Heart right ventricle (tissue), 16 donors: Measurements from ENCODE around the gene GPC3. TPM values are rescaled to one million over a fixed set of nuclear protein-coding genes. Genes with fewer than 3 reads are reported as not detected.
A peak's percentile ranks its signal among the peaks of the same experiment; 100 is the strongest.

Source experiments
- ATAC-seq, 8 donors: fragments of 200-7000 bp; cut with Tn5 transposase; one replicate each; pipeline ENCODE4 v1.9.1; 2020; ENCODE audit warnings: mild to moderate bottlenecking in 8 of 8, moderate library complexity in 8 of 8, moderate number of reproducible peaks in 1 of 8
- DNase-seq, 2 donors: peaks; one replicate each; pipeline ENCODE4 v3.0.0-alpha.2; 2020
- H3K27ac ChIP-seq, 10 donors: fragments of 200-600 bp; sonication (generic) in 2 of 10; one replicate each; pipeline versions ENCODE4 v1.5.0 to v1.8.0; 2020 to 2022; ENCODE audit warnings: mild to moderate bottlenecking in 3 of 10
- H3K27me3 ChIP-seq, 7 donors: fragments of 200-600 bp; one replicate each; pipeline ENCODE4 v1.8.0; 2021 to 2022; ENCODE audit warnings: mild to moderate bottlenecking in 2 of 7
- H3K36me3 ChIP-seq, 9 donors: fragments of 200-600 bp; sonication (generic) in 1 of 9; one replicate each; pipeline versions ENCODE4 v1.5.0 to v1.8.0; 2020 to 2022; ENCODE audit warnings: mild to moderate bottlenecking in 2 of 9
- H3K4me1 ChIP-seq, 9 donors: fragments of 200-600 bp; sonication (generic) in 1 of 9; one replicate each; pipeline versions ENCODE4 v1.5.0 to v1.8.0; 2020 to 2022; ENCODE audit warnings: mild to moderate bottlenecking in 4 of 9
- H3K4me3 ChIP-seq, 10 donors: fragments of 200-600 bp; sonication (generic) in 2 of 10; one replicate each; pipeline versions ENCODE4 v1.5.0 to v1.8.0; 2020 to 2022; ENCODE audit warnings: mild to moderate bottlenecking in 7 of 10, moderate library complexity in 2 of 10
- H3K9me3 ChIP-seq, 11 donors: fragments of 200-600 bp in 10 of 11; sonication (generic) in 2 of 11; one replicate each; pipeline versions ENCODE4 v1.5.0 to v1.8.0; 2013 to 2022; ENCODE audit warnings: mild to moderate bottlenecking in 2 of 11, control low read depth in 1 of 11, moderate library complexity in 1 of 11
- WGBS, 2 donors: extraction: QIAGEN DNeasy Blood & Tissue Kit; methylation state at CpG; one replicate each; pipeline ENCODE4 v1.1.7; 2013; ENCODE audit warnings: inconsistent platforms in 1 of 2; 5-methylcytosine and 5-hydroxymethylcytosine counted together
- intact Hi-C, 10 donors: fragments of 100-400 bp; cut with DNase I; formaldehyde crosslinking; loops; one replicate each; pipeline versions ENCODE4 v1.11.1 to v1.14.2; 2022
- polyA plus RNA-seq, 2 donors: library from polyadenylated mRNA; stranded (reverse); fragments of 200-250 nt; gene quantifications; one replicate each; pipeline ENCODE4 v1.2.3, GENCODE V29; 2013
- total RNA-seq, 10 donors: library from RNA; stranded (reverse); fragmentation: NEBNext Ultra II Directional in 3 of 10; extraction: Animal tissue kit (Norgen Biotek cat#: 25700) in 3 of 10; gene quantifications; one replicate each; pipeline versions ENCODE4 v1.2.1 to v1.2.4, GENCODE V29; 2021 to 2023
- TF ChIP-seq, protein P1 (sequence below), 9 donors: fragments of 200-600 bp; sonication (generic) in 2 of 9; IDR thresholded peaks; one replicate each; pipeline versions ENCODE4 v1.5.0 to v1.8.0; 2021 to 2022; ENCODE audit warnings: antibody characterized with exemption in 9 of 9, mild to moderate bottlenecking in 5 of 9, moderate library complexity in 1 of 9
- donor health status: Arrhythmogenic right ventricular cardiomyopathy.
- donor health status: ischemic (EF 13 %, LVEDD 7.1; RV severe dilation, severe dysfunction).
- donor health status: healthy with polysubstance abuse.
- donor health status: DM: no; HTN: yes; CAD: no.
- donor health status: DM: no; HTN: no; CAD: no.
- donor health status: ischemic (EF 25% LVEDD 6.9; RV normal size, moderate dysfunction).
- donor health status: ischemic (EF 25% LVEDD 5.7; RV mildly dilated, moderate dysfunction).
- donor health status: healthy.
- donor health status: DM: yes; HTN: yes; CAD: no.
- donor health status: Ischemic cardiomyopathy.
- donor health status: ischemic (EF 35%, LVEDD 5.7; RV mildly dilated, moderate dysfunction).
- donor health status: nonischemic (EF 11% LVEDD 7.7; RV severe dilation, severe dysfunction).
- donor health status: DM: yes; HTN: yes; CAD: no.
- donor health status: PGD.
- donor health status: ischemic (EF 29% LVEDD 5.4; RV normal size, mild dysfunction).
- donor health status: nonischemic (EF 23%, LVEDD 6.1; RV moderate dilation, normal function).

The GPC3 gene
- total and polyA plus RNA-seq, 12 donors = 0.66 to 5.6 (median 3.4) TPM

DNA sequence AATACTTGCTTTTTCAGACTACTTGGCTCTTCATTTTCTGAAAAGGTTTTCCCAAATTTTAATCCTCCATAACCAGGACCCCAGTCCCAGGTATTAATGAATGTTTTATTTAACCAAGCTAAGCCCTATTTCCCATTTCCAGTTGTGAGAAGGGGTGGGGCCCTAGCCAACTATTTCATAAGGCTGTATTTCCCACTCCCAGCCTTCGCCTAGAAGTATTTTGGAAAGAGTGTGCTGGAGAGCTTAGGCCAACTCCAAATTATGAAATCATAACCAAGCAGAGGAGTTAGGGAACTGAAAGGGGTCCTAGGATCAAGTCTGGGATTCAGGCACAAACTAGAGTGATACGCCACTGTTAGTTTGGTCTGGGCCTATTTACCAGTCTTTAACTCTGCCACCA lies 421.7 kb downstream of the GPC3 start:
- no peak for DNase-seq
- H3K27me3 ChIP-seq = peaks cover 0 to 13% (median 0%) of the 10 kb centered on the region in 7 donors
- 80% methylated on average over 2 of the region's 2 CpGs for WGBS, 2 donors
- H3K4me3 ChIP-seq = no peak overlapping the region
- intact Hi-C loops = no loop called here
- TF ChIP-seq, protein P1, sequence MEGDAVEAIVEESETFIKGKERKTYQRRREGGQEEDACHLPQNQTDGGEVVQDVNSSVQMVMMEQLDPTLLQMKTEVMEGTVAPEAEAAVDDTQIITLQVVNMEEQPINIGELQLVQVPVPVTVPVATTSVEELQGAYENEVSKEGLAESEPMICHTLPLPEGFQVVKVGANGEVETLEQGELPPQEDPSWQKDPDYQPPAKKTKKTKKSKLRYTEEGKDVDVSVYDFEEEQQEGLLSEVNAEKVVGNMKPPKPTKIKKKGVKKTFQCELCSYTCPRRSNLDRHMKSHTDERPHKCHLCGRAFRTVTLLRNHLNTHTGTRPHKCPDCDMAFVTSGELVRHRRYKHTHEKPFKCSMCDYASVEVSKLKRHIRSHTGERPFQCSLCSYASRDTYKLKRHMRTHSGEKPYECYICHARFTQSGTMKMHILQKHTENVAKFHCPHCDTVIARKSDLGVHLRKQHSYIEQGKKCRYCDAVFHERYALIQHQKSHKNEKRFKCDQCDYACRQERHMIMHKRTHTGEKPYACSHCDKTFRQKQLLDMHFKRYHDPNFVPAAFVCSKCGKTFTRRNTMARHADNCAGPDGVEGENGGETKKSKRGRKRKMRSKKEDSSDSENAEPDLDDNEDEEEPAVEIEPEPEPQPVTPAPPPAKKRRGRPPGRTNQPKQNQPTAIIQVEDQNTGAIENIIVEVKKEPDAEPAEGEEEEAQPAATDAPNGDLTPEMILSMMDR (IDR thresholded peaks at IDR 0.05) = no peak
- no peaks in the 10 kb centered on the region for H3K4me1 ChIP-seq
- ATAC-seq = peak in 4 of 8 donors; percentile 23 to 63 (median 38)
- no peaks in the 10 kb centered on the region for H3K9me3 ChIP-seq
- no peaks in the 10 kb centered on the region for H3K36me3 ChIP-seq
- H3K27ac ChIP-seq = no peak overlapping the region

DNA sequence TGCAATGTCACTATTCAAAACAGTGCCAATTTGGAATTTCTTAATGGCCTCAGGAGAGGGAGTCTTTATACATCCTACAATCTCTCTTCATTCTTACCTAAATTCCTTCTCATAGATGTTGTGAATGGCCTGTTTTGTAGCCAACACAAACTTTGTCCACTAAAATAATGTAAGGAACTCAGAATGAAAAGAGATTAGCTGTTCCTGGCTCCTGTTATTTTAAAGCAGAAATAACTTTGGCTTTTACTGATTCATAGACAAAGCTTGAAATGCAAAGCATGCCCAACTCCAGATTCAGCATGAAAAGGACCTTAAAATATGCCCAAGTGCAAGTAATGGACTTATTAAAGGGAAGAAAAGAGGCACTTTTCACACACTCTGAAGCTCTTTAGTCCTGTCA lies 424.1 kb downstream of the GPC3 start:
- ATAC-seq (no peak), DNase-seq (no peak)
- TF ChIP-seq, protein P1 (IDR thresholded peaks at IDR 0.05) = no peak
- Histone ChIP-seq H3K9me3 (no peaks in the 10 kb centered on the region), H3K27ac (no peak overlapping the region), H3K4me1 (peaks cover 0 to 10% (median 0%) of the 10 kb centered on the region in 9 donors), H3K4me3 (no peak overlapping the region), H3K27me3 (peaks cover 0 to 13% (median 0%) of the 10 kb centered on the region in 7 donors), H3K36me3 (no peaks in the 10 kb centered on the region)
- intact Hi-C loops = no loop called here

DNA sequence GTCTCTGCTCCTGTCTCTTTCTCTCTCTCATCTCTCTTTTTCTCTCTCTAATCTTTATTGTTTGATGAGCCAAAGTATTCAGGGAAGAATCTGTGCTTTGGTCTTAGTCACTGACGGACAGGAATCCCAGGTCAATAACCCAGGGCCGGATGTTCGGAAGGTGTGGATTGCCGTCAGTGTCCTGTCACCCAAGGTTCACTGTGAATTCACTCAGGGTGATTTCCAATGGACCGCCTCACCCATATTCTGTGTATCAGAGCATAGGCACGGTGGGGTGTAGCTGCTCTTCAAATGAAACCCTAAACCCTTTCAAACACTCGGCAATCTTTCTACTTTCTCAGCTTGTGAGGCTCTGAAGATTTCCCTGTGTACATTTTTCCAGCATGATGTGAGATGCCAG lies 425.5 kb downstream of the GPC3 start:
- H3K27me3 ChIP-seq = peaks cover 0 to 17% (median 0%) of the 10 kb centered on the region in 7 donors
- no peak for DNase-seq
- H3K4me3 ChIP-seq = no peak overlapping the region
- H3K4me1 ChIP-seq = peaks cover 0 to 10% (median 0%) of the 10 kb centered on the region in 9 donors
- H3K36me3 ChIP-seq = no peaks in the 10 kb centered on the region
- ATAC-seq = no peak
- no peak overlapping the region for H3K27ac ChIP-seq
- intact Hi-C loops = no loop called here
- H3K9me3 ChIP-seq = peaks cover 0 to 5% (median 0%) of the 10 kb centered on the region in 11 donors
- WGBS, 2 donors = 91 to 92% methylated on average over 7 of the region's 7 CpGs
- TF ChIP-seq, protein P1 (IDR thresholded peaks at IDR 0.05) = no peak

DNA sequence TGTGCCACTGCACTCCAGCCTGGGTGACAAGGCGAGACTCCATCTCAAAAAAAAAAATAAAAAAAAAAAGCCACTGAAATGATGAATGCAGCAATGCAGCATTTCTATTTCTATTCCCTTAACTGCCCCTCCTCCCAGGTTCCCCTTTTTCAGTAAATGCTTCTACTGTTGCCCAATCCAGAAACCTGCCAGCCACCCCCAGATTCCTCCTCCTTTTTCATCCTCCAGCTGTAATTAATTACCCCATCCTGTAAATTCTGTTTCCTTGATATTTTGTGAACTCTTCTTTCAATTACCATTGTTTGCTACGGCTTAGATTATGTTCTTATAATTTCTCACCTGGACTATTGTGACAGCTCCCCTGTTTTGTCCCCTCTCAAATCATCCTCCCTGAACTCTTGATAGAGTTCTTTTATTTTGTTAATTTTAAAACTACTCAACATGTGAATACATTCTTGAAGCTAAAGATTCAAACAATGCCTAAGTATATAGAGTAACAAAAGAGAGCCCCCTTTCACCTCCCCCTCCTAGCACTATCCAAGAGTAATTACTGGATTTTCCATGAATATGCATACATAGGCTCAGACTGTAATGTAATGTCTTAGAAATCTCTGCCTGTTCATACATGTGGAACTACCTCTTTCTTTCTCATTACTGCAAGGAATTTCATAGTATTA lies 429.5 kb downstream of the GPC3 start:
- Histone ChIP-seq H3K4me3 (no peak overlapping the region), H3K4me1 (peaks cover 0 to 10% (median 0%) of the 10 kb centered on the region in 9 donors), H3K36me3 (no peaks in the 10 kb centered on the region), H3K27ac (no peak overlapping the region), H3K9me3 (peaks cover 0 to 13% (median 0%) of the 10 kb centered on the region in 11 donors), H3K27me3 (peaks cover 0 to 23% (median 0%) of the 10 kb centered on the region in 7 donors)
- WGBS, 2 donors = 77 to 83% methylated on average over 2 of the region's 2 CpGs
- intact Hi-C loops = no loop called here
- ATAC-seq (no peak), DNase-seq (no peak)
- TF ChIP-seq, protein P1 (IDR thresholded peaks at IDR 0.05) = no peak
